Cardiac fibroblast (primary cell): ENCODE measurements around the gene PPP1R37.
A peak's percentile ranks its signal among the peaks of the same experiment; 100 is the strongest.

Experiments used
- DNase-seq, 2 donors: peaks; one replicate each; pipeline versions ENCODE4 v3.0.0 to v3.0.0-alpha.2; 2010; ENCODE audit warnings: low read depth in 2 of 2
- H3K4me3 ChIP-seq, 2 donors: replicated peaks in 1 of 2; 1 replicate in 1 of 2; 2 replicates in 1 of 2; pipeline ENCODE4 v1.5.1; 2011; ENCODE audit warnings: low read depth in 2 of 2, low read length in 2 of 2, mild to moderate bottlenecking in 2 of 2, moderate library complexity in 1 of 2
- TF ChIP-seq, protein P1 (sequence below): IDR thresholded peaks from one replicate; pipeline ENCODE4 v1.5.1; 2011; ENCODE audit warnings: low read depth, mild to moderate bottlenecking, low read length, inconsistent platforms

Gene PPP1R37

GRCh38 chr19:45070861-45071544, 22.0 kb upstream of the PPP1R37 start:
- TF ChIP-seq, protein P1, sequence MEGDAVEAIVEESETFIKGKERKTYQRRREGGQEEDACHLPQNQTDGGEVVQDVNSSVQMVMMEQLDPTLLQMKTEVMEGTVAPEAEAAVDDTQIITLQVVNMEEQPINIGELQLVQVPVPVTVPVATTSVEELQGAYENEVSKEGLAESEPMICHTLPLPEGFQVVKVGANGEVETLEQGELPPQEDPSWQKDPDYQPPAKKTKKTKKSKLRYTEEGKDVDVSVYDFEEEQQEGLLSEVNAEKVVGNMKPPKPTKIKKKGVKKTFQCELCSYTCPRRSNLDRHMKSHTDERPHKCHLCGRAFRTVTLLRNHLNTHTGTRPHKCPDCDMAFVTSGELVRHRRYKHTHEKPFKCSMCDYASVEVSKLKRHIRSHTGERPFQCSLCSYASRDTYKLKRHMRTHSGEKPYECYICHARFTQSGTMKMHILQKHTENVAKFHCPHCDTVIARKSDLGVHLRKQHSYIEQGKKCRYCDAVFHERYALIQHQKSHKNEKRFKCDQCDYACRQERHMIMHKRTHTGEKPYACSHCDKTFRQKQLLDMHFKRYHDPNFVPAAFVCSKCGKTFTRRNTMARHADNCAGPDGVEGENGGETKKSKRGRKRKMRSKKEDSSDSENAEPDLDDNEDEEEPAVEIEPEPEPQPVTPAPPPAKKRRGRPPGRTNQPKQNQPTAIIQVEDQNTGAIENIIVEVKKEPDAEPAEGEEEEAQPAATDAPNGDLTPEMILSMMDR: no peak

DNA sequence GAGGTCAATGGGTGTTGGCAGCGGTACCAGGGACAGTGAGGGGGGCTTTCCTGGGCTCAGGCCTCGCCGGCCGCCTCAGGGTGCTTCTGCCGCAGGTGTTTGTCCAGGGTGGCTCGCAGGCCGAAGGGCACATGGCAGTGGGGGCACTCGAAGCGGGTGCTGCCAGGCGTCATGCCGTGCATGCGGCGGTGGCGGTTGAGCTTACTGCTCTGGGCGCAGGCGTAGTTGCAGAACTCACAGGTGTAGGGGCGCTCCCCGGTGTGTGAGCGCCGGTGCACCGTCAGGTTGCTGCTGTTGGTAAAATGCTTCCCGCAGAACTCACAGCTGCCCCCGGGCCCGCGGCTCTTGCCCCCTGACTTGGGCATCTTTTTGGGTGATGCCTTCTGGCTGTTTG, 21.4 kb upstream of the PPP1R37 start:
- TF ChIP-seq, protein P1: no peak
- DNase-seq: no peak
- no peak overlapping the region for H3K4me3 ChIP-seq

More at GRCh38 chr19:45070861-45071544, 22.0 kb upstream of the PPP1R37 start:
- no peak for DNase-seq
- H3K4me3 ChIP-seq: no peak overlapping the region

DNA sequence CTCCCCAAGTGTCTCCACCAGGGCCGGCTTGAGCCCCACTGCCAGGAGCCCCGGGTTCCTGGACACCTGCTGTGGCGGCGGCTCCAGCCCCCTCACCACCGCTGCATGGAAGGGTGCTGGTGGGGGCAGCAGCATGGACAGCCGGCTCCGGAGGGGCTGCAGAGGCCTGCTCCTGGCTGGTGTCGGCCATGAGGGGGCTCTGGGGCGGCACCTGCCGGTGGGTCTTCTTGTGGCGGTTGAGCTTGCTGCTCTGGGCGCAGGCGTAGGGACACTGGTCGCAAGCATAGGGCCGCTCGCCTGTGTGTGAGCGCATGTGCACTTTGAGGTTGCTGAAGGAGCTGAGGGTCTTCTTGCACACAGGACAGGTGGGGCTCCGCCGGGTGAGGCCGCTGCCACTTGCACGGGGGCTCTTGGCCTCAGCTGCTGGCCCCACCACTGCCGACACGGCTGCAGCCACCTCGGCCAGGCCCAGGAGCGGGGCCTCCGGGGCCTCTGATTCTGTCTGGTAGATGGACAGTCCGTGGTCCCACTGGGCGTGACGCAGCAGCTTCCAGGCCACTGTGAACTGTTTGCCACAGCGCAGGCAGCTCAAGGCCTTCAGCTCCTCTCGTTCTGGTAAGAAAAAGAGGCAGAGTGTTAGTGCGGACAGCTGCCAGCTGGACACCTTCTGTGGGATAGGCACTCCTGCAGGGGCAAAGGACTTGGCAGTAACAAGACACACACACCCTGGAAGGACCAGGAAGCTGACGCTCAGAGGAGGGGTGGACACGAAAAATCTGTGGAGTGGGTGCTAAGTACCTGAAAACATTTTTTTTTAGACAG, 20.8 kb upstream of the PPP1R37 start:
- TF ChIP-seq, protein P1: no peak
- no peak for DNase-seq
- no peak overlapping the region for H3K4me3 ChIP-seq

DNA sequence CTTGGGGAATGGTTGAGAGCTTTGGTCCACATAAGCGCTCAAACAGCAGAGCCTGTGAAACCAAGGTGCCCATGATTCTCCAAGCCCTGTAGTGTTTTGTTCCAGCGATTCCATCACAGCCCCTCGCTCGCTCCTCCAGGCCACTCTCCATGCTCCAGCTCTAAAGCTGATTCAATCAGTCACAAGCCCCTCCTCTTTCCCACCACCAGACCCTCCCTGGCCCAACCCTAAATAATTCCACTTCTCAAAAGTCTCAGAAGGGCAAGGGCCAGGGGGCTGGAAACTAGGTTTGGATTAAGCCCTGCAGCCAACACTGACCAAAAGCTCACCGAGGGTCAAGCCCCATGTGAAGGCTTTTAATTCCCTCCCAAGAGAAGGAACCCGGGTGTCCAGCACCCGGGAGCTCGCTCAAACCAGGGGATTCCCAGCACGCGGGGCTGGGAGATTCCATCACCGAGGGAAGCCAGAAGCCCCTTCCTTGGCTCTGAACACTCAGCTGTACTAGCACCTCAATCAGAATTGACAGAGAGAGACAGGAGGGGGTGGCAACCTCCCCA, 18.2 kb upstream of the PPP1R37 start:
- TF ChIP-seq, protein P1: no peak
- DNase-seq: no peak
- H3K4me3 ChIP-seq: peak overlapping the region in 1 of 2 donors; percentile 15

- peak; percentile 18 to 53 for DNase-seq
- H3K4me3 ChIP-seq: peak overlapping the region; percentile 51 to 52
- TF ChIP-seq, protein P1: no peak
Observed at GRCh38 chr19:45075301-45076028, 17.5 kb upstream of the PPP1R37 start.

DNA sequence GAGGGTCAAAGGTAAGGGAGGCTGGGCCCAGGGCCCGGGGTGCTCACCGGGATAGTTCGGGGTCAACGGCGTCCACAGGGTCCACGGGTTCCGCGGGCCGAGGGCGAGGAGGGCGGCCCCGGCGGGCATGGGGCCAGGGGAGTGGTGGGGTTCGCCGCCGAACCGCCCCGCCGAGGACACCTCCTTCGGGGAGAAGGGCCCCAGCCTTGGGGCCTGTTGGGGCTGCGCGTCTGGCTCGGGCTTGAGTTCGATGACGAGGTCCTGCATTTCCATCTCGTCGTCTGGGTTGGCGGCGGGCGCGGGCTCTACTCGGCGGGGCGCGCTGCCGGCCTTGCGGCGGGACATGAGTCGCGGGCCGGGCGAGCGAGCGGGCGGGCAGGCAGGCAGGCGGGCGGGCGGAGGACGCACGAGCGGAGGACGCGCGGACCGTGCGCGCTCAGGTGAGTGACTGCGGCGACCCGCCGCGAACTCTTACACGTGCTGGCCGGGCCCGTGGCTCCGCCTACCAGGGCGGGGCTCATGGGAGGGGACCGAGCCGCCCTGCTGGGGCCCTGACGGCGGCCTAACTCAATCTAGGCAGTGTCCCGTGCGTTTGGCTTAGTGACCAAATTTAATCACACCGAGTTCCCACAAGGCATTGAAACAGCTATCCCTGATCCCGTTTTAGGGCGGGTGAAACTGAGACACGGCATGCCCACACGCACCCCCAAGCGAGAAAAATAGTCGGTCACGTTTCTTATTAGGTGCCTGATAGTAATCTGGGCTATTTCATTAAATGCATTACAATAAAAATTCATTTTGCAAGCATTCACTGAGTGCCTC, 16.7 kb upstream of the PPP1R37 start, which contains the start of gene ZNF296:
ZNF296 (minus strand) TSS at position 450 of the 822 bp plus-strand sequence; CDS start at position 345, 105 bp downstream.
- DNase-seq: peak; percentile 25 to 35
- H3K4me3 ChIP-seq: peak within 1 kb of the TSS; percentile 51 to 52
- TF ChIP-seq, protein P1: no peak
